ENCODE data around the gene NRXN3.

Gene NRXN3

GRCh38 chr14:79395061-79395460, 1224.9 kb downstream of the NRXN3 start:
- H3K4me3 ChIP-seq (ENCODE audit: low read depth, low read length) = no peak overlapping the region
- no peak for TF ChIP-seq CTCF (IDR thresholded peaks at IDR 0.05; ENCODE audit: borderline replicate concordance, insufficient read depth, low read depth, low read length)

GRCh38 chr14:79404874-79405511, 1234.8 kb downstream of the NRXN3 start:
- no peak for TF ChIP-seq CTCF (IDR thresholded peaks at IDR 0.05; ENCODE audit: borderline replicate concordance, insufficient read depth, low read depth, low read length)

GRCh38 chr14:79405512-79405910, 1235.3 kb downstream of the NRXN3 start:
- no peak for TF ChIP-seq CTCF (IDR thresholded peaks at IDR 0.05; ENCODE audit: borderline replicate concordance, insufficient read depth, low read depth, low read length)
- H3K4me3 ChIP-seq (ENCODE audit: low read depth, low read length) = no peak overlapping the region

More at GRCh38 chr14:79404874-79405511, 1234.8 kb downstream of the NRXN3 start:
- H3K4me3 ChIP-seq (ENCODE audit: low read depth, low read length) = no peak overlapping the region

- TF ChIP-seq CTCF (IDR thresholded peaks at IDR 0.05; ENCODE audit: borderline replicate concordance, insufficient read depth, low read depth, low read length) = no peak
- H3K4me3 ChIP-seq (ENCODE audit: low read depth, low read length) = no peak overlapping the region
Observed at GRCh38 chr14:79407572-79407971, 1237.4 kb downstream of the NRXN3 start.

DNA sequence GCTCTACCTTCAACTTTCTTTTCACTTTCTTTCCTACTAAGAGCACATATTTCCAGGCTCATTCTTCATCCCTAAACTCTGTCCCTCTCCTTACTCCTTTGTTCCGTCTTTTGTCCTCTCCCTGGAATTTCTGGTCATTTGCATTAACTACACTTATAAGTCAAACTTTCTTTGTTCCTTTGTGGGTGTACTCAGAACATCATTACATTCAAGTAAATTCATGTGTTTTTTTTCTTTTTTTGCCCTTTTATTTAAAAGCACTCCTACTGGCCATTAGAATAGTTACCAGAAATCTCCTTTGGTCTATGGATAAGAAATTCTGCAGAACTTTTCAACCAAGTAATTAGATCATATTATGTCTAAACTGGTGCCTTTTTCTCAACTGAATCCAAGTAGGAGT, 1238.5 kb downstream of the NRXN3 start:
- no peak for TF ChIP-seq CTCF (IDR thresholded peaks at IDR 0.05; ENCODE audit: borderline replicate concordance, insufficient read depth, low read depth, low read length)
- no peak overlapping the region for H3K4me3 ChIP-seq (ENCODE audit: low read depth, low read length)

DNA sequence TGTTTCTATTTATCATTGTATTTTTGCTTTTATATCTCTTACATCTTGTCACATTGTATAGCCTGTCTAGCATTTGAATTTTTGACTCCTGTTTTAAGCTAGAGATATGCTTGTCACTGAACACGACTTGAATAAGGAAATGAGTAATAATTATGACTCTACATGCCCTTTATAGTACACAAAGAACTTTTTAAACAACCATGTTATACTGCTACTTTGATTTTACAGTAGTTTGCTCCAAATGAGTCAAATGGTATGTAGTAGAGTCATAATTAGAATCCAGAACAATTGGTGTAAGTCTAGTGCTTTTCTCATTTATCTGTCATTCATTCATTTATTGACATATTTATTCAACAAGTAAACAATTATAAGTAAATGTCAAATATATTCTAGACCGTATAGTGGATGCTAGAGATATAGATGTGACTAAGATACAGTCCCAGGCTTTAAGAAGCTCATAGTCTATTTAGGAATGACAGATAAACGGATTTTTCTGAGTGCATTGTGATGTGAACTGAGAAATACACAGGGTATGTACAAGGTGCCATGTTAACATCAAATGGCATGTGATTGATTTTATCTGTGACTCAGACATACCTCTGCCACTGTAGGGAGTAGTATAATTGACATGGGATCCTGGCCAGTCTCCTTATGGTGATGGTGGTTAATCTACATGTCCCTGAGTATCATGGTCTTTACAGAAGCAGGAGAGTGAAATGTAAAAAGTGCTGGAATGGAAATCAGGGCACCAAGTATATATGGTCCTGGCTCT, 1241.4 kb downstream of the NRXN3 start:
- TF ChIP-seq CTCF (IDR thresholded peaks at IDR 0.05; ENCODE audit: borderline replicate concordance, insufficient read depth, low read depth, low read length) = no peak
- no peak overlapping the region for H3K4me3 ChIP-seq (ENCODE audit: low read depth, low read length)

GRCh38 chr14:79412822-79413221, 1242.6 kb downstream of the NRXN3 start:
- no peak overlapping the region for H3K4me3 ChIP-seq (ENCODE audit: low read depth, low read length)
- no peak for TF ChIP-seq CTCF (IDR thresholded peaks at IDR 0.05; ENCODE audit: borderline replicate concordance, insufficient read depth, low read depth, low read length)
